ENCODE results near the gene EXOC4. TPM values are rescaled to one million over a fixed set of nuclear protein-coding genes. Genes with fewer than 3 reads are reported as not detected.

EXOC4 gene
- total and polyA plus RNA-seq, 7 donors = 7.6 to 63.0 (median 29.1) TPM

DNA sequence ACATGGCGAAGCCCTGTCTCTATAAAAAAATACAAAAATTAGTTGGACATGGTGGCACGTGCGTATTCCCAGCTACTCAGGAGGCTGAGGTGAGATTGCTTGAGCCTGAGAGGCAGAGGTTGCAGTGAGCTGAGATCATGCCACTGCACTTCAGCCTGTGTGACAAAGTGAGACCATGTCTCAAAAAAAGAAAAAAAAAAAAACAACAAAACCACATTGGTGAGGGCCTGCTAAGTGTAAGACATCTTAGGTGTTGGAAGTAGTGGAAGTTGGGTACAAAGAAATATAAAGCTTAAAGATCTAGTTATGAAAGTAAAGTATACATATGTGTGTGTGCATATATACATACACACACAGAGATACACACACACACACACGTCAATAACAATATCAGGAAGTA is 228.0 kb downstream of the EXOC4 start:
- H3K9me3 ChIP-seq = no peaks in the 10 kb centered on the region
- H3K4me1 ChIP-seq = peaks cover 16% of the 10 kb centered on the region
- H3K4me3 ChIP-seq = no peak overlapping the region
- H3K27ac ChIP-seq = no peak overlapping the region
- TF ChIP-seq, protein P1, sequence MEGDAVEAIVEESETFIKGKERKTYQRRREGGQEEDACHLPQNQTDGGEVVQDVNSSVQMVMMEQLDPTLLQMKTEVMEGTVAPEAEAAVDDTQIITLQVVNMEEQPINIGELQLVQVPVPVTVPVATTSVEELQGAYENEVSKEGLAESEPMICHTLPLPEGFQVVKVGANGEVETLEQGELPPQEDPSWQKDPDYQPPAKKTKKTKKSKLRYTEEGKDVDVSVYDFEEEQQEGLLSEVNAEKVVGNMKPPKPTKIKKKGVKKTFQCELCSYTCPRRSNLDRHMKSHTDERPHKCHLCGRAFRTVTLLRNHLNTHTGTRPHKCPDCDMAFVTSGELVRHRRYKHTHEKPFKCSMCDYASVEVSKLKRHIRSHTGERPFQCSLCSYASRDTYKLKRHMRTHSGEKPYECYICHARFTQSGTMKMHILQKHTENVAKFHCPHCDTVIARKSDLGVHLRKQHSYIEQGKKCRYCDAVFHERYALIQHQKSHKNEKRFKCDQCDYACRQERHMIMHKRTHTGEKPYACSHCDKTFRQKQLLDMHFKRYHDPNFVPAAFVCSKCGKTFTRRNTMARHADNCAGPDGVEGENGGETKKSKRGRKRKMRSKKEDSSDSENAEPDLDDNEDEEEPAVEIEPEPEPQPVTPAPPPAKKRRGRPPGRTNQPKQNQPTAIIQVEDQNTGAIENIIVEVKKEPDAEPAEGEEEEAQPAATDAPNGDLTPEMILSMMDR (IDR thresholded peaks at IDR 0.05) = no peak
- ATAC-seq (no peak), DNase-seq (no peak)
- H3K36me3 ChIP-seq (ENCODE audit: insufficient read depth in 1 of 2, low read depth in 1 of 2) = peaks cover 0 to 4% of the 10 kb centered on the region in 2 donors
- intact Hi-C loops (cut with DNase I) = no loop called here
- no peaks in the 10 kb centered on the region for H3K27me3 ChIP-seq (ENCODE audit: insufficient read depth in 3 of 3, low read length in 2 of 3)
- 92 to 96% (median 95%) methylated on average over 4 of the region's 4 CpGs for WGBS, 3 donors

DNA sequence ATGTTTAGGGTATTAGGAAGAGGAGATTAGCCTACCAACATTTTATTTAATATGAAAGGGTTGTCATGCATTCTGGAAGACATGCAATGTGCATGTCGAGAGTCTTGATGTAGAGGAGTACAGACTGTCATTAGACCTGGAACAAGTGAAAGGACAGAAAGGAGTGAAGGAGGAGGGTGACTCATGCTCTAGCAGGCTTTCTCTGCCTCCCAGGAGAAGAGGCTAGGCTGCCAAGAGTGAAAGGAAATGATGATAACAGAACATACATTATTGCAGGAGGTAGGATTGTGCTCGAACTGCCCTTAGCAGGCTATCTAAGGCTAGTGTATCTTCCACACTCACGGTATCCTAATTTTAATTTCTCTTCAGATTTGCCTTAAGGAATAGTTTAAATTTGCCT is 228.8 kb downstream of the EXOC4 start:
- intact Hi-C loops (cut with DNase I) = no loop called here
- Histone ChIP-seq H3K9me3 (no peaks in the 10 kb centered on the region), H3K4me1 (peaks cover 16% of the 10 kb centered on the region), H3K27me3 (ENCODE audit: insufficient read depth in 3 of 3, low read length in 2 of 3) (no peaks in the 10 kb centered on the region), H3K36me3 (ENCODE audit: insufficient read depth in 1 of 2, low read depth in 1 of 2) (peaks cover 0 to 4% of the 10 kb centered on the region in 2 donors), H3K4me3 (no peak overlapping the region), H3K27ac (no peak overlapping the region)
- ATAC-seq (peak in 2 of 4 donors; percentile 43 to 54), DNase-seq (no peak)
- TF ChIP-seq, protein P1 (IDR thresholded peaks at IDR 0.05) = no peak
- WGBS, 3 donors = 63 to 74% (median 71%) methylated on average over 3 of the region's 3 CpGs

DNA sequence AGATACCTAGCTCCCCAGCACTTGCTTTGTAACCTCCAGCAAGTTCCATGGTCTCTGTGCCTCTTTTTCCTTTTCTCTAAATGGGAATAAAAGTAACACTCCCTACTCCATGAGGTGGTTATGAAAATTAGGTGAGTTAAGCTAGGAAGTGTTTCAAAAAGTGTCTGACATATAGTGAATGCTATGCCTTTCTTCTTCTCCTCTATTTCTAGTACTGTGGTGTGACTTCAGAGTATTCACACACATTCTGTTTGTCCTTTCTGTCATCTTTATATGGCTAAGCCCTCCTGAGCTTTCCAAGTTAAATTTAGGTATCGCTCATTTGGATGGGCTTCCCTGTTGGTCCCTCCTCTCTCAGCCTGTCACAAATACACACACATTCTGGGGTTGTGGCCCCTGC is 229.7 kb downstream of the EXOC4 start:
- intact Hi-C loops (cut with DNase I) = no loop called here
- H3K4me3 ChIP-seq = no peak overlapping the region
- peaks cover 0 to 4% of the 10 kb centered on the region in 2 donors for H3K36me3 ChIP-seq (ENCODE audit: insufficient read depth in 1 of 2, low read depth in 1 of 2)
- no peak overlapping the region for H3K27ac ChIP-seq
- no peak for DNase-seq
- TF ChIP-seq, protein P1 (IDR thresholded peaks at IDR 0.05) = no peak
- no peak for ATAC-seq
- peaks cover 15% of the 10 kb centered on the region for H3K4me1 ChIP-seq
- 62 to 68% (median 63%) methylated on average over 1 of the region's 1 CpG for WGBS, 3 donors
- no peaks in the 10 kb centered on the region for H3K9me3 ChIP-seq
- no peaks in the 10 kb centered on the region for H3K27me3 ChIP-seq (ENCODE audit: insufficient read depth in 3 of 3, low read length in 2 of 3)

DNA sequence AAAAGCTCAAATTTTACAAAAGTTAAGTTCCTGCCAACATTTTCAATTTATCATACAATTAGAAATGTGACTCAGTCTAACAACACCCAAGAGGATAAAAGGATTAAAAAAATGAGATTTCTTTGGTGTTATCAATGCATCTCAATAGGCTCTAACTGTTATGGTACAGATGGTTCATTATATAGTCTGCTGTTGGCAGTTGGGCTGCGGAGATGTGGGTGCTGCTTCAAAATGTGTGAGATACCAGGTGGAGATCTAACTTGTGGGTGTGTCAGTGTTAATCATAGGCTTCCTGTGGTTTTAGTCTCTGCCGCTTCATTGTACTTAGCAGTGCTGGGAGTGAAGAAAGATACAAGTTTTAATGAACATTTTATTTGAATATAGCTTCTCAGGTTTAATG is 231.2 kb downstream of the EXOC4 start:
- no peak for ATAC-seq
- 95 to 97% (median 95%) methylated on average over 2 of the region's 2 CpGs for WGBS, 3 donors
- no peaks in the 10 kb centered on the region for H3K4me1 ChIP-seq
- H3K9me3 ChIP-seq = no peaks in the 10 kb centered on the region
- TF ChIP-seq, protein P1 (IDR thresholded peaks at IDR 0.05) = no peak
- intact Hi-C loops (cut with DNase I) = no loop called here
- H3K36me3 ChIP-seq (ENCODE audit: insufficient read depth in 1 of 2, low read depth in 1 of 2) = peaks cover 0 to 4% of the 10 kb centered on the region in 2 donors
- no peak for DNase-seq
- no peaks in the 10 kb centered on the region for H3K27me3 ChIP-seq (ENCODE audit: insufficient read depth in 3 of 3, low read length in 2 of 3)
- no peak overlapping the region for H3K27ac ChIP-seq
- H3K4me3 ChIP-seq = no peak overlapping the region

DNA sequence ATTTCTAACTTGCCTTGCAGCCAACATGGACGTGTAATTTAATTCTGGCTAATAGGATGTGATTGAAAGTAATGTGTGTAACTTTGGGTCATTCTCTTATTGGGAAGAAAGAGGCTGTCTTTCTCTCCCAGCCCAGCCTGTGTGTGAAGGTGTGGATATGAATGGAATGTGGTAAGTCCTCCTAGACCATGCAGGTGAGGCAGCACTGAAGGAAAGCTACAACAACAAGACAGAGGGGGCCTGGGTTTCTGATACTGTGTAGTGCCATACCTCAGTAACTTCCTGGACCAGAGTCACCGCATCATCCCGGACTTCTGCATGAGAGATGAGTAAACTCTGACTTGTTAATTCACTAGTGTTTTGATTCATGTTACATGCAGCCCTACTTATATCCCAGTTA is 237.0 kb downstream of the EXOC4 start:
- Histone ChIP-seq H3K36me3 (ENCODE audit: insufficient read depth in 1 of 2, low read depth in 1 of 2) (no peaks in the 10 kb centered on the region), H3K27ac (no peak overlapping the region), H3K4me3 (no peak overlapping the region), H3K4me1 (no peaks in the 10 kb centered on the region), H3K27me3 (ENCODE audit: insufficient read depth in 3 of 3, low read length in 2 of 3) (no peaks in the 10 kb centered on the region), H3K9me3 (no peaks in the 10 kb centered on the region)
- DNase-seq (no peak), ATAC-seq (no peak)
- TF ChIP-seq, protein P1 (IDR thresholded peaks at IDR 0.05) = no peak
- intact Hi-C loops (cut with DNase I) = no loop called here
- 72 to 88% (median 79%) methylated on average over 3 of the region's 3 CpGs for WGBS, 3 donors
